Measurements from ENCODE around the gene PLA2G2C. TPM values are rescaled to one million over a fixed set of nuclear protein-coding genes. Genes with fewer than 3 reads are reported as not detected.

PLA2G2C gene
- total and polyA plus RNA-seq, 8 donors, result 0.43 to 1.3 (median 0.73) TPM; not detected in 5

GRCh38 chr1:20141001-20141400 lies 45.3 kb downstream of the PLA2G2C start:
- intact Hi-C loops (cut with DNase I; ENCODE audit: low total_unique reads), result no loop called here
- no peak for DNase-seq
- 83 to 89% (median 84%) methylated on average over 9 of the region's 9 CpGs for WGBS, 5 donors
- no peak for TF ChIP-seq CTCF (IDR thresholded peaks at IDR 0.05)
- no peak for TF ChIP-seq EP300 (IDR thresholded peaks at IDR 0.05)
- no peak for TF ChIP-seq POLR2AphosphoS5 (IDR thresholded peaks at IDR 0.05)
- TF ChIP-seq POLR2A (IDR thresholded peaks at IDR 0.05), result no peak
- Histone ChIP-seq H3K36me3 (no peaks in the 10 kb centered on the region), H3K27ac (no peak overlapping the region), H3K9me3 (no peaks in the 10 kb centered on the region), H3K4me3 (no peak overlapping the region), H3K4me1 (no peaks in the 10 kb centered on the region), H3K27me3 (peaks cover 0 to 17% (median 0%) of the 10 kb centered on the region in 3 donors)

GRCh38 chr1:20139776-20140612 lies 46.3 kb downstream of the PLA2G2C start:
- Histone ChIP-seq H3K4me1 (no peaks in the 10 kb centered on the region), H3K9me3 (no peaks in the 10 kb centered on the region), H3K4me3 (no peak overlapping the region), H3K27me3 (peaks cover 0 to 20% (median 0%) of the 10 kb centered on the region in 3 donors), H3K36me3 (no peaks in the 10 kb centered on the region), H3K27ac (no peak overlapping the region)
- TF ChIP-seq POLR2A (IDR thresholded peaks at IDR 0.05) (no peak), POLR2AphosphoS5 (IDR thresholded peaks at IDR 0.05) (no peak), EP300 (IDR thresholded peaks at IDR 0.05) (no peak), CTCF (IDR thresholded peaks at IDR 0.05) (no peak)
- no peak for DNase-seq
- intact Hi-C loops (cut with DNase I; ENCODE audit: low total_unique reads), result no loop called here
- WGBS, 5 donors, result 79 to 88% (median 87%) methylated on average over 4 to 13 of the region's 13 CpGs

GRCh38 chr1:20138961-20139550 lies 47.3 kb downstream of the PLA2G2C start, which contains the start of gene PLA2G2F:
Gene PLA2G2F, plus strand, starts transcription at chr1:20139323. Its CDS starts 105 bp downstream, at chr1:20139428.
- Histone ChIP-seq H3K27me3 (peaks cover 0 to 14% (median 0%) of the 10 kb centered on the region in 3 donors), H3K4me3 (no peak within 1 kb of the TSS), H3K27ac (no peak within 1 kb of the TSS), H3K4me1 (no peaks in the 10 kb centered on the region), H3K36me3 (no peaks in the 10 kb centered on the region), H3K9me3 (no peaks in the 10 kb centered on the region)
- TF ChIP-seq CTCF (IDR thresholded peaks at IDR 0.05) (no peak), POLR2AphosphoS5 (IDR thresholded peaks at IDR 0.05) (no peak), POLR2A (IDR thresholded peaks at IDR 0.05) (no peak), EP300 (IDR thresholded peaks at IDR 0.05) (no peak)
- no peak for DNase-seq
- 77 to 90% (median 87%) methylated on average over 5 to 9 of the region's 9 CpGs for WGBS, 5 donors
- intact Hi-C loops (cut with DNase I; ENCODE audit: low total_unique reads), result no loop called here

- peaks cover 0 to 13% (median 0%) of the 10 kb centered on the region in 3 donors for H3K27me3 ChIP-seq
- no peak overlapping the region for H3K4me3 ChIP-seq
- H3K27ac ChIP-seq, result no peak overlapping the region
- H3K4me1 ChIP-seq, result no peaks in the 10 kb centered on the region
- intact Hi-C loops (cut with DNase I; ENCODE audit: low total_unique reads), result no loop called here
- DNase-seq, result no peak
- no peaks in the 10 kb centered on the region for H3K9me3 ChIP-seq
- WGBS, 5 donors, result 82 to 98% (median 91%) methylated on average over 6 of the region's 6 CpGs
- H3K36me3 ChIP-seq, result no peaks in the 10 kb centered on the region
- TF ChIP-seq EP300 (IDR thresholded peaks at IDR 0.05), result no peak
- no peak for TF ChIP-seq CTCF (IDR thresholded peaks at IDR 0.05)
- no peak for TF ChIP-seq POLR2AphosphoS5 (IDR thresholded peaks at IDR 0.05)
- TF ChIP-seq POLR2A (IDR thresholded peaks at IDR 0.05), result no peak
These were observed 48.0 kb downstream of the PLA2G2C start for GRCh38 chr1:20138346-20138745.
